Fibroblast of mammary gland (primary cell): ENCODE measurements around the gene CTDNEP1.

ENCODE experiments used
- DNase-seq: peaks from one replicate; pipeline ENCODE4 v3.0.0-alpha.2; 2010; ENCODE audit warnings: low read depth
- H3K4me3 ChIP-seq: 2 replicates; pipeline ENCODE4 v1.5.1; 2011; ENCODE audit warnings: low read depth, mild to moderate bottlenecking, low read length, moderate library complexity; ENCODE audit not compliant: control insufficient read depth
- TF ChIP-seq, protein P1 (sequence below): conservative IDR thresholded peaks from 2 replicates; pipeline ENCODE4 v1.5.1; 2011; ENCODE audit warnings: low read depth, low read length, inconsistent platforms; ENCODE audit not compliant: control insufficient read depth, insufficient read depth

The CTDNEP1 gene

DNA sequence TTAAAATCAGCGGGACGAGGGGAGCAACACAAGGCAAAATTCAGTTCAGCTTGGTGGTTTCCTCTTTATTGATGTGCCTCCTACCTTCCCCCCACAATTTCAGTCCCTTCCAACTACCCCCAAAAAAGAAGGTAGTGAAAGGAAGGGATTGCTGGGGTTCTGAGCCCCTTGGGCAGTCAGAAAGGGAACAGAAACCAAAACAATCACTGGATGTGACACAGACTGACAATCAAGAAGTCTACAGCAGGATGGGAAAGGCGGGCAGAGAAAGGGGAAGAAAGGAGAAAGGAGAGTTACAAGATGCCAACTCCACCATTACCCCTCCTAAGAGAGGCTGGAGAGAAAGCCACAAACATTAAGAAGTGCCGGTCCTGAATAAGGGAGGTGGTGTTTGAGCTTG, 11.2 kb downstream of the CTDNEP1 start:
- DNase-seq: no peak
- TF ChIP-seq, protein P1, sequence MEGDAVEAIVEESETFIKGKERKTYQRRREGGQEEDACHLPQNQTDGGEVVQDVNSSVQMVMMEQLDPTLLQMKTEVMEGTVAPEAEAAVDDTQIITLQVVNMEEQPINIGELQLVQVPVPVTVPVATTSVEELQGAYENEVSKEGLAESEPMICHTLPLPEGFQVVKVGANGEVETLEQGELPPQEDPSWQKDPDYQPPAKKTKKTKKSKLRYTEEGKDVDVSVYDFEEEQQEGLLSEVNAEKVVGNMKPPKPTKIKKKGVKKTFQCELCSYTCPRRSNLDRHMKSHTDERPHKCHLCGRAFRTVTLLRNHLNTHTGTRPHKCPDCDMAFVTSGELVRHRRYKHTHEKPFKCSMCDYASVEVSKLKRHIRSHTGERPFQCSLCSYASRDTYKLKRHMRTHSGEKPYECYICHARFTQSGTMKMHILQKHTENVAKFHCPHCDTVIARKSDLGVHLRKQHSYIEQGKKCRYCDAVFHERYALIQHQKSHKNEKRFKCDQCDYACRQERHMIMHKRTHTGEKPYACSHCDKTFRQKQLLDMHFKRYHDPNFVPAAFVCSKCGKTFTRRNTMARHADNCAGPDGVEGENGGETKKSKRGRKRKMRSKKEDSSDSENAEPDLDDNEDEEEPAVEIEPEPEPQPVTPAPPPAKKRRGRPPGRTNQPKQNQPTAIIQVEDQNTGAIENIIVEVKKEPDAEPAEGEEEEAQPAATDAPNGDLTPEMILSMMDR: no peak
- peak overlapping the region; percentile 74 for H3K4me3 ChIP-seq

DNA sequence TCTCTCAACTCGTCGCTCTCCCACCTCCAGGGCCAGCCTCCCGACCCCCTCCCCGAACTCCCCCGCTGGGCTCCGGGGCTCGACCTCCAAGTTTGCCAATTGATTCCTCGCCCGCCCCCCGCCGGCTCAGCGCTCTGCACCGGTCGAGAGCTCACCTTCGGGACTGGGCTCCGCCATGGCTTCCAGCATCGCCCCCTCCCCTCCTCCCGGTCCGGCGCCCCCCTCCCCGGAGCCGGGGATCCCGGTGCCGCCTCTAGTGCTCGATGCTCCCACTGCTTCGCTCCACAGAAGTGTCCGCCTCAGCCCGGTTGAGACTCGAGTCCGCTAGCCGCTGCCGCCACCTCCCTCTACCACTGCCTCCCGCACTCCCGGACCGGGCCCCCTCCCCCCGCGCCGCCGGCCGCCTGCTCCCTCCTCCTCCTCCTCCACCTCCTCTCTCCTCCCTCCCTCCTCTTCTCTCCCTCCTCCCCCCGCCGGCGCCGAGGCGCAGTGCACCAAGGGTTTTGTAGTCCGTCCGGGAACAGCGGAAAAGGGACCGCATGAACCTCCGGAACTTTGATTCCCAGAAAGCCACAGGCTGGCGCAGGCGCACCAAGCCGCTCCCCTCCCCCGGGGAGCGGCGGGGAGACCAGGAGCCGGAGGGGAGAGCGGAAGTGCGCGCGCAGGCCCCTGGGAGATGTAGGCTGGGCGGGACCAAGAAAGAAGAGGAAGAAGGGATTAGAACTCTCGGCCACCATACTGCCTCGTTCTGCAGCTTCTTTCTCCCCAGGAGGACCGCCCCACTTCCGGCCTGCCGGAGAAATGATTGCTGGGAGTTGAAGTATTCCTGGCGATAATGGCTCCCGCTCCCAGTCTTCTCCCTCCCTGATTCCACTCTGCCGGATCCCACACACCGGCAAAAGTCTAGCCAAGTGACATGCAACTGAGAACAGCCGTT, 12.2 kb downstream of the CTDNEP1 start, which contains the start of gene PHF23:
Gene PHF23, minus strand, starts transcription at position 367 of the 937 bp plus-strand sequence. Its CDS starts 178 bp downstream, at position 189.
- peak; percentile 99 for DNase-seq
- H3K4me3 ChIP-seq: peak within 1 kb of the TSS; percentile 97
- TF ChIP-seq, protein P1: no peak

DNA sequence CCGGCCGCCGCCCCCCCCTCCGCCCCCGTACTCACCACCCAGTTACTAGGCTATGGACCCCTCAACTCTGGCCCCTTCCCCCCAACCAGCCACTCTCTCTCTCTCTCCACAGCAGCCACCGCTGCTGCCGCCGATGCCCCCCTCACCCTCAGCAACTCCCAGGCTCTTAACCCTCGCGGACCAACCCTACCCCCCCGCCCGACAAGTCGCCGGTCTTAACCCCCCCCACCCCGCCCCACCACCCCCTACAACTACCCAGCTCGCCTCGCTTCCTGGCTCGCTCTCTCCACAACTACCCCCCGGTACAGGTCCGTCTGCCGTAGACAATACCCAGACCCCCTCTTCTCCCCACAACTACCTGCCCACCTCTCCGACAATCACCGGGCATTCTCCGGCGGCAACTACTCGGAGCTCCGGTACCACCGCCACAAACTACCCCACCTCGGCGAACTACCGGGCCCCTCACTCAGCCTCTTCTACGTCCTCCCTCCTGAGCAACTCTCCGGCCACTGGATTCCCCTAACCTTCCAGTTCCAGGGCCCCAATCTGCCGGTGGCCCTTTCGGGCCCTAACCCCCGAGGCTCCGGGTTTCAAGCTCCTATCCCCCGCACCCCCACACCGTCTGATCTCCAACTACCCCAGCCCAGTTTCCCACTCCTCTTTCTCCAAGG, 13.0 kb downstream of the CTDNEP1 start:
- TF ChIP-seq, protein P1: no peak
- DNase-seq: no peak
- peak overlapping the region; percentile 97 for H3K4me3 ChIP-seq

DNA sequence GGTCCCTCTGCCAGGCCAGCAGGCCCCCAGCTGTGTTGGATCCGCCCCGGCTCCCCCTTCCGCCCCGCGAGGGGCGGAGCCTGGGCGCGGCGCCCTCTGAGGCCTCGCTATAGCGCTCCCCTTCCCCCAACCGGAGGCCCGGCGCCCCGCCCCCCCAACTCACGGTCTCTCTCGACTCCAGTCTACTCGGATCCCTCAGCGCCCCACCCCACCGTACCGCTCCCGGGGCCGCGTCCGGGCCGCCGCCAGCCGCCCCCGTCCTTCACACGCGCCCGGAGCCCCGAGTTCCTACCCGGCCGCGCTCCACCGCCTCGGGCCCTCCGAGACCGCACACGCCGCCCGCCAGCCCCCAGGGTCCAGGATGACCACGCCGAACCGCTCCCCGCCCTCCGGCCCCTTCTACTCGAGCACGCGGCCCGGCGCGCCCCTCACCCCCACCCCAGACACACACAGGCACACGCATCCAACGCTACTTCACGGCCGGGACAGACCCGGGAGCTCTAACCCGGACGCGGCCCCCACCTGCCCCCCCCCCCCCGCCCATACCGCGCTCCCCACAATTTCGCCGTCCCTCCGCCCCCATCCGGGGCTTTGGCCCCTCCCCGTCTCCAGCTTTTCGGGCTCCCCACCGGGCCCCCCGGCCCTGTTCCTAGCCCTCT, 13.6 kb downstream of the CTDNEP1 start:
- DNase-seq: peak; percentile 56
- TF ChIP-seq, protein P1: no peak
- H3K4me3 ChIP-seq: peak overlapping the region; percentile 97

DNA sequence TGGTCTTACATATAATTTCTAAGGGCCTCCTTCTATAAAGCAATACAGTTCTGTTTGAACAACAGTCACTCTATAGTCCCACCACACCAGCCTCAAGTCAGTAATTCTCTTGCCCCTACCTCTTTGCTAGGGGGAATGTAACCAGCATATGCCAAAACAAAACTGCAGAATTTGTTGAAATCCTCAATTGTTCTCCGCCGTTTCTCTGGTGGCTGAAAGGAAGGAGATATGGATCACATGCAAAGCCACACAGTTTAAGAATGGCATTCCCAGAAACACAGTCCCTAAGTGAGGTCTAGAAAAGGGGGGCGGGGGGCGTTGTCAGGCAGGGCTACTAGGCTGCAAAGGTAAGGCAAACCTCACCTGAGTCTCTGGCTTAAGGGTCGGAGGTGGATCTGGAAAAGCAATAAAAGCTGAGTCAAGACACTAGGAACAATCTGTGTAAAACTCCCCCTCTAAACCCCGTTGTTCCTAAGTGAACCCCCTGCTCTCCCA, 14.2 kb downstream of the CTDNEP1 start:
- DNase-seq: no peak

DNA sequence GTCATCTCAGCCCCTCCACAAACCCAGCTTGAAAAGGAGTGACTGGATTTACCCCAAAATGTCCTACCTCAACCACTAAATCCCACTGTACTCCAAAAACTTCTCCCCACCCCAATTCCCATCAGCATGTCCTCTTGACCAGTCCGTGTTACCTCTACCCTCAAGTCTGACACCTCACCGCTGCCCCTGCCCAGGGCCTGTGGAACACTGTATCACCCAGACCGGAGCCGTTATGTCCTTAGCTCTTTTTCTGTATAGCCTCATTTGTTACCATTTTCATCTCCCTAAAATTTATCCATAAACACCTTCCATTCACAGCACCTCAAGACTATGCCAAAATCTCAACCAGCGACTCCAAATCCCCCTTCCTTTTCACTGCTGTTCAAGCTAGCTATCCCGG, 14.7 kb downstream of the CTDNEP1 start:
- TF ChIP-seq, protein P1: no peak
- DNase-seq: no peak
- no peak overlapping the region for H3K4me3 ChIP-seq

More for the DNA sequence above, 14.2 kb downstream of the CTDNEP1 start:
- TF ChIP-seq, protein P1: no peak
- H3K4me3 ChIP-seq: peak overlapping the region; percentile 97
